ENCODE data around the gene SLC22A24.
"Not testable (repeated sequence)": the region's sequence is repeated elsewhere in the genome, so short reads cannot be mapped to it uniquely, and the experiment has no call there.

SLC22A24 gene

GRCh38 chr11:63046203-63046602, 97.8 kb downstream of the SLC22A24 start:
- no CpG with 5 or more reads among the region's 1 CpG for WGBS (ENCODE audit: extremely low coverage, insufficient coverage, low lambda C conversion rate)
- not testable (repeated sequence) for H2AK5ac ChIP-seq (ENCODE audit: low read length); H3K27ac ChIP-seq (ENCODE audit: low read depth, low read length)

GRCh38 chr11:63042596-63042995, 101.4 kb downstream of the SLC22A24 start:
- no peak overlapping the region for H3K4me2 ChIP-seq (ENCODE audit: low read length)
- DNase-seq: no peak
- H2AK5ac ChIP-seq (ENCODE audit: low read length): no peak overlapping the region
- no peaks in the 10 kb centered on the region for H3K79me2 ChIP-seq (ENCODE audit: control insufficient read depth, insufficient read depth, low read length)
- H3K23ac ChIP-seq (ENCODE audit: low read length): no peak overlapping the region
- no peak overlapping the region for H2BK15ac ChIP-seq (replicated peaks; ENCODE audit: low read depth)
- no peak overlapping the region for H4K8ac ChIP-seq (ENCODE audit: low read depth, low read length)
- no peak overlapping the region for H3K9ac ChIP-seq (ENCODE audit: low read length)
- no peak overlapping the region for H4K5ac ChIP-seq (ENCODE audit: low read length)
- H2BK120ac ChIP-seq (ENCODE audit: low read depth, low read length): no peak overlapping the region
- no peaks in the 10 kb centered on the region for H3K36me3 ChIP-seq (ENCODE audit: control insufficient read depth, insufficient read depth, low read length)
- H3K4me3 ChIP-seq (ENCODE audit: low read length): no peak overlapping the region
- H3K79me1 ChIP-seq (ENCODE audit: low read length): no peaks in the 10 kb centered on the region
- H3K56ac ChIP-seq (ENCODE audit: low read length): no peak overlapping the region
- H3K4me1 ChIP-seq (ENCODE audit: control insufficient read depth, low read depth, low read length): no peaks in the 10 kb centered on the region
- H3K4ac ChIP-seq (ENCODE audit: low read depth, low read length): no peak overlapping the region
- WGBS (ENCODE audit: extremely low coverage, insufficient coverage, low lambda C conversion rate): no CpG with 5 or more reads among the region's 3 CpGs
- H3K18ac ChIP-seq (ENCODE audit: low read length): no peak overlapping the region
- H3K27ac ChIP-seq (ENCODE audit: low read depth, low read length): no peak overlapping the region
- no peak overlapping the region for H2BK5ac ChIP-seq (ENCODE audit: low read length)
- no peaks in the 10 kb centered on the region for H3K27me3 ChIP-seq (ENCODE audit: insufficient read depth, low read length, poor library complexity)

More at GRCh38 chr11:63046203-63046602, 97.8 kb downstream of the SLC22A24 start:
- not testable (repeated sequence) for H3K79me2 ChIP-seq (ENCODE audit: control insufficient read depth, insufficient read depth, low read length); H3K36me3 ChIP-seq (ENCODE audit: control insufficient read depth, insufficient read depth, low read length); H3K79me1 ChIP-seq (ENCODE audit: low read length); H4K8ac ChIP-seq (ENCODE audit: low read depth, low read length); DNase-seq; H3K56ac ChIP-seq (ENCODE audit: low read length); H3K4ac ChIP-seq (ENCODE audit: low read depth, low read length); H3K4me1 ChIP-seq (ENCODE audit: control insufficient read depth, low read depth, low read length); H2BK5ac ChIP-seq (ENCODE audit: low read length); H2BK120ac ChIP-seq (ENCODE audit: low read depth, low read length); H3K27me3 ChIP-seq (ENCODE audit: insufficient read depth, low read length, poor library complexity); H3K18ac ChIP-seq (ENCODE audit: low read length); H3K4me2 ChIP-seq (ENCODE audit: low read length); H4K5ac ChIP-seq (ENCODE audit: low read length); H3K4me3 ChIP-seq (ENCODE audit: low read length); H3K23ac ChIP-seq (ENCODE audit: low read length); H3K9ac ChIP-seq (ENCODE audit: low read length); H2BK15ac ChIP-seq (replicated peaks; ENCODE audit: low read depth)

DNA sequence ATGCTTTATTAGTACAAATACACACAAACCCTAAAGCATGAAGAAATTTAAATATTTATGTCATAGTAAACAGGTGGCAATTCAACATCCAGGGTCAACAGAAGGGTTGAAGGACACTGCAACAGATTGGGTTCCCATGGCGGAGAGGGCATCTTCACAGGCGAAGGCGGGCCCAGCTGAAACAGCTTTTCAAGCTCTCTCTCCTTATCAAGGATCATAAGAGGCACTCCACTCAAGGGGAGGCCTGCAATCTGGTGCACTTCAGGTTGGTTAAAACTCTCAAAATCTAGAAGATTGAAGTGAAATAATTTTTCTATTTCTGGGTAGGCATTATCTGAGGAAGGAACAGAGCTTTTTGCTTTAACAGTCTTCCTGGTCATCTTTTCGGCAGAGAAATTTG, 111.6 kb downstream of the SLC22A24 start:
- H3K9ac ChIP-seq (ENCODE audit: low read length): no peak overlapping the region
- no CpG with 5 or more reads among the region's 4 CpGs for WGBS (ENCODE audit: extremely low coverage, insufficient coverage, low lambda C conversion rate)

More for the DNA sequence above, 111.6 kb downstream of the SLC22A24 start:
- no peak overlapping the region for H3K27ac ChIP-seq (ENCODE audit: low read depth, low read length)
- no peaks in the 10 kb centered on the region for H3K4me1 ChIP-seq (ENCODE audit: control insufficient read depth, low read depth, low read length)
- no peak overlapping the region for H3K4me3 ChIP-seq (ENCODE audit: low read length)
- no peaks in the 10 kb centered on the region for H3K27me3 ChIP-seq (ENCODE audit: insufficient read depth, low read length, poor library complexity)
- H4K8ac ChIP-seq (ENCODE audit: low read depth, low read length): no peak overlapping the region
- no peak overlapping the region for H2BK120ac ChIP-seq (ENCODE audit: low read depth, low read length)
- no peak overlapping the region for H2BK5ac ChIP-seq (ENCODE audit: low read length)
- no peak overlapping the region for H2AK5ac ChIP-seq (ENCODE audit: low read length)
- no peak overlapping the region for H3K56ac ChIP-seq (ENCODE audit: low read length)
- H3K79me2 ChIP-seq (ENCODE audit: control insufficient read depth, insufficient read depth, low read length): no peaks in the 10 kb centered on the region
- H3K4ac ChIP-seq (ENCODE audit: low read depth, low read length): no peak overlapping the region
- no peak overlapping the region for H2BK15ac ChIP-seq (replicated peaks; ENCODE audit: low read depth)
- H3K23ac ChIP-seq (ENCODE audit: low read length): no peak overlapping the region
- no peak overlapping the region for H3K18ac ChIP-seq (ENCODE audit: low read length)
- H3K79me1 ChIP-seq (ENCODE audit: low read length): no peaks in the 10 kb centered on the region
- no peak overlapping the region for H4K5ac ChIP-seq (ENCODE audit: low read length)
- DNase-seq: no peak
- no peaks in the 10 kb centered on the region for H3K36me3 ChIP-seq (ENCODE audit: control insufficient read depth, insufficient read depth, low read length)
- no peak overlapping the region for H3K4me2 ChIP-seq (ENCODE audit: low read length)
